Measurements from ENCODE around the gene C4orf51. TPM values are rescaled to one million over a fixed set of nuclear protein-coding genes. Genes with fewer than 3 reads are reported as not detected.
A peak's percentile ranks its signal among the peaks of the same experiment; 100 is the strongest.

Gene C4orf51
- total RNA-seq, 2 experiments from 2014 or later, result not detected

GRCh38 chr4:145739845-145740244, 59.9 kb downstream of the C4orf51 start:
- peaks cover 8% of the 10 kb centered on the region for H3K27me3 Mint-ChIP-seq
- no peak overlapping the region for H3K27ac Mint-ChIP-seq
- no peaks in the 10 kb centered on the region for H3K9me3 Mint-ChIP-seq
- CTCF ChIA-PET, result no interaction called here
- ATAC-seq, result no peak
- no peak for DNase-seq
- POLR2A ChIA-PET, result no interaction called here
- H3K4me1 Mint-ChIP-seq (ENCODE audit: low read depth), result no peaks in the 10 kb centered on the region
- no peak for TF ChIP-seq CTCF (IDR thresholded peaks at IDR 0.05)
- no peak overlapping the region for H3K4me3 Mint-ChIP-seq
- intact Hi-C loops (cut with micrococcal nuclease), result no loop called here
- no peaks in the 10 kb centered on the region for H3K36me3 Mint-ChIP-seq (ENCODE audit: low read depth)

GRCh38 chr4:145740806-145741205, 60.9 kb downstream of the C4orf51 start:
- H3K9me3 Mint-ChIP-seq, result no peaks in the 10 kb centered on the region
- no peak overlapping the region for H3K4me3 Mint-ChIP-seq
- no peak for DNase-seq
- H3K27ac Mint-ChIP-seq, result no peak overlapping the region
- no peak for ATAC-seq
- CTCF ChIA-PET, result no interaction called here
- H3K36me3 Mint-ChIP-seq (ENCODE audit: low read depth), result no peaks in the 10 kb centered on the region
- POLR2A ChIA-PET, result no interaction called here
- peaks cover 12% of the 10 kb centered on the region for H3K27me3 Mint-ChIP-seq
- H3K4me1 Mint-ChIP-seq (ENCODE audit: low read depth), result no peaks in the 10 kb centered on the region
- intact Hi-C loops (cut with micrococcal nuclease), result no loop called here
- TF ChIP-seq CTCF (IDR thresholded peaks at IDR 0.05), result no peak

GRCh38 chr4:145743641-145744040, 63.7 kb downstream of the C4orf51 start:
- no peaks in the 10 kb centered on the region for H3K4me1 Mint-ChIP-seq (ENCODE audit: low read depth)
- no peak overlapping the region for H3K27ac Mint-ChIP-seq
- no peak for TF ChIP-seq CTCF (IDR thresholded peaks at IDR 0.05)
- ATAC-seq (no peak), DNase-seq (no peak)
- no peaks in the 10 kb centered on the region for H3K36me3 Mint-ChIP-seq (ENCODE audit: low read depth)
- intact Hi-C loops (cut with micrococcal nuclease), result no loop called here
- H3K9me3 Mint-ChIP-seq, result no peaks in the 10 kb centered on the region
- CTCF ChIA-PET, result interaction anchor here (1.1 to 1.4 kb wide), 2 partner anchors 12 to 20 kb away, joined by 3 read pairs; no protein-coding TSS in a partner anchor
- H3K4me3 Mint-ChIP-seq, result no peak overlapping the region
- H3K27me3 Mint-ChIP-seq, result peaks cover 27% of the 10 kb centered on the region
- POLR2A ChIA-PET, result interaction anchor here (1.0 kb wide), 2 partner anchors 10 to 22 kb away, joined by 3 read pairs; no protein-coding TSS in a partner anchor

- Mint-ChIP-seq H3K9me3 (no peaks in the 10 kb centered on the region), H3K27me3 (peaks cover 5% of the 10 kb centered on the region), H3K27ac (peak overlapping the region; percentile 56), H3K36me3 (ENCODE audit: low read depth) (peaks cover 35% of the 10 kb centered on the region), H3K4me3 (no peak overlapping the region), H3K4me1 (ENCODE audit: low read depth) (peaks cover 28% of the 10 kb centered on the region)
- intact Hi-C loops (cut with micrococcal nuclease), result no loop called here
- ATAC-seq, result peak; percentile 71
- ChIA-PET CTCF (interaction anchor here (1.1 kb wide), 1 partner anchor 12 kb away, joined by 3 read pairs; no protein-coding TSS in a partner anchor), POLR2A (no interaction called here)
- TF ChIP-seq CTCF (IDR thresholded peaks at IDR 0.05), result no peak
- DNase-seq, result peak; percentile 28
These were observed 75.9 kb downstream of the C4orf51 start for GRCh38 chr4:145755802-145756201.

GRCh38 chr4:145756244-145756643, 76.3 kb downstream of the C4orf51 start:
- ATAC-seq, result peak; percentile 64
- Mint-ChIP-seq H3K4me3 (no peak overlapping the region), H3K9me3 (no peaks in the 10 kb centered on the region), H3K36me3 (ENCODE audit: low read depth) (peaks cover 38% of the 10 kb centered on the region), H3K27ac (peak overlapping the region; percentile 56), H3K4me1 (ENCODE audit: low read depth) (peaks cover 29% of the 10 kb centered on the region), H3K27me3 (peaks cover 2% of the 10 kb centered on the region)
- intact Hi-C loops (cut with micrococcal nuclease), result no loop called here
- DNase-seq, result peak; percentile 30
- TF ChIP-seq CTCF (IDR thresholded peaks at IDR 0.05), result no peak
- CTCF ChIA-PET, result interaction anchor here (1.1 kb wide), 1 partner anchor 12 kb away, joined by 3 read pairs; no protein-coding TSS in a partner anchor
- POLR2A ChIA-PET, result no interaction called here
